ENCODE measurements around the gene ATP6V0D1.

DNA sequence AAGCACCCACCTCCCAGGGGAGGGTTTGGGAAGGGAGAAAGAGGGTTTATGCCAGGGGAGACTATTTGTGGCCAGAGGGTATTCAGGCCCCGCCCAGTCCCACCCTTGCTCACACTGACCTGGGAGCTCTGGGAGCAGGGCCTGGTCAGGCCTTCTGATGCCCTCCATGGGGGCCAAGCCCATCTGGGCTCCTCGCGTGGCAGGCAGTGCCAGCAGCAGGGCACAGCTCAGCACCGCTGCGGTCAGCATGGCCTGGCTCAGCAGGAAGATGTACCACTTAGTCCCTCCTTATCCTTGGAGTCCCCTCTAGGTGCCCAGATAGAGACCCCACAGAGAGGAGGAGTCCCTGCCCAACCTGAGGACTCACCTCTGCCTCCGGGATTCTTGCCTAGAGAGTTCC, 2.2 kb upstream of the ATP6V0D1 start, which contains the start of gene AGRP:
- TF ChIP-seq ELF4 (IDR thresholded peaks at IDR 0.05) (no peak), L3MBTL2 (conservative IDR thresholded peaks at IDR 0.05) (no peak), LEF1 (IDR thresholded peaks at IDR 0.05; ENCODE audit: borderline replicate concordance) (no peak), CTBP1 (IDR thresholded peaks at IDR 0.05; ENCODE audit: borderline replicate concordance) (no peak), SUZ12 (IDR thresholded peaks at IDR 0.05) (no peak), SP1 (IDR thresholded peaks at IDR 0.05) (no peak), FOXA1 (IDR thresholded peaks at IDR 0.05) (no peak), PKNOX1 (IDR thresholded peaks at IDR 0.05) (no peak)

Measured in HEK293T (cell line).